Hematopoietic multipotent progenitor cell treated with erythropoietin and hydrocortisone succinate and interleukin-3 and kit ligand, for 15 days (in vitro differentiated cells): Measurements from ENCODE around the gene CYTIP.

ENCODE experiments used
- DNase-seq: peaks from one replicate; pipeline ENCODE4 v3.0.0-alpha.2; 2015; ENCODE audit warnings: low spot score

The CYTIP gene

DNA sequence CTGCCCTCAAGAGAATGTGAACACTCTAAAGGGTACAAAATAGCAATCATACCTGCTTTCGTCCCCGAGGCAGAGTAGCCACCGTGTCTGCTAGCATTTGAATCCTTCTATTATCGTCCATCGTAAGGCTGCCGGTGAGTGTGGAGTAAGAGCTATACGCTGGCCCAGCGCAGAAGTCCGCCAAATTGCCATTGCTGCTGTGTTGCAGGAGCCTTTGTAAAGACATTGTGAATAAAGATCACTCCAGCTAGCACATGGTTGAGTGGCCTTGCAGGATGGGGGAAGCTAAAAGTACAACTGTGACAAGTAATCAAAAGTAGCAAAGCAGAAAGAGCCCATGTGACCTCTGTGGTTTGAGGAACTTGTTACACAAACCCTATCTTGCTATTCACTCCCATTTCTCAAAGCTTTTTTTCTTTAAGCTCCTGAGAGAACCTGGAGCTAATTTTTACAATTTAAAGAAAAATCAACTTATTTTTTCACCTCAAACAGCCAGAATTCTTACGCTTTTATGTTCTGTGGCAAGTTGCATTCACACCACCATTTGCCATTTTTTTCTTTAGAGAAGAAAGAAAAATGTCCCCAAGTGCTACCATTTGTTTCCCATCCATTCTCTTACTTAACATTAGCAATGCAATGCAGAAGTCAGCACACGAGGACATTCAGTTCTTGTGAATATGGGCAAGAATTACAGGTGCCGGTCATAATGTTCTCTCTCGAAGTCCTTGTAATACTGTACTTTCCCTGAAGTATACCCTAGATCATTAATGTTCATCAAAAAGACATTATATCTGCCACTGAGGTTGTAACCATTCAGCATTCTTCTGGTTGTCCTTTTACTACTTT is at the start of gene CYTIP:
TSS of gene CYTIP (minus strand) at position 295 of the 846 bp plus-strand sequence. CDS start at position 226, 69 bp downstream.
- no peak for DNase-seq

DNA sequence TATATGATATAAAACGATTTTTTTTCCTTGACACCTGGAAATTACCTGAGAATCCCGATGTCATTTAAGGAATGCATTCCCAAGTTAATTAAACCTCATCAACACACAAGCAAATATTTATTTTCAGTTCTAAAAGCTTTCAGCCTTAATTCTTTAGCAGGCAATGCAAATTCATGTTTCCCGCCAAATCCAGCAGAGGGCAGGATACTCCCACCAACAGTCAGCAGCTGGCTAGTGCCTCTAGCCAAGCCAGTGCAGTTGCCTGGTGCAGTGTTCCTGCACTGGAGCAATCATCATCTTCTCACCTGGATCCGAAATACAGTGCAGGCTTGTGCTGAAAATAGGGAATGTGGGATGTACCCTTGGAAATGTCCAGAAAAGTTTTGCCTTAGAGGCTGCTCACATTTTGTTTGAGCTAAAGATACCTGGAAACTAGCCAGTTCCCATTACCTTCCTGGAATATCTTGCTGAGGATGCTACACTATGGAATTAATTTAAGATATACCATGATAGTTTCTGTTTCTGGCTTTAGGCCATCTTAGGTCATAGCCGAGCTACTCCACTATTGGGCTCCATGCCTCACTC is 48.4 kb upstream of the CYTIP start:
- peak; percentile 13 for DNase-seq

DNA sequence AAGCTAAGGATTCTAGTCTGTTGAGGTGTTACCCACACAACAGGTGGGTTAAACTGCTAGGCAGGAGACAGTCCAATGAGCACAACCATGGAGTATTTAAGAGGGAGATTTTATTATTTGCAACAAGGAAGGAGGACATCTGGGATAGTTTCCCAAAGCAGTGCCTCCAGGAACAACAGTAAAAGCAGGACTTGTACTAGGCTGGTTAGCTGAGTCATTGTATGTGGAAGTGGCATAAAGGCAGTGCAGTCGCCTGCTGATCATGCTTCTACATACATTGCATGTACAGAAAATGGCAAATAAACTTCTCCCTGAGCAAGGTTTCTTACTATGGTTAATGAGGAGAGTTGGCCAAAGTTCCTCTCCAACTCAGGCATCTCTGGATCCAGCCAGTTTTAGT is 46.1 kb upstream of the CYTIP start:
- no peak for DNase-seq

DNA sequence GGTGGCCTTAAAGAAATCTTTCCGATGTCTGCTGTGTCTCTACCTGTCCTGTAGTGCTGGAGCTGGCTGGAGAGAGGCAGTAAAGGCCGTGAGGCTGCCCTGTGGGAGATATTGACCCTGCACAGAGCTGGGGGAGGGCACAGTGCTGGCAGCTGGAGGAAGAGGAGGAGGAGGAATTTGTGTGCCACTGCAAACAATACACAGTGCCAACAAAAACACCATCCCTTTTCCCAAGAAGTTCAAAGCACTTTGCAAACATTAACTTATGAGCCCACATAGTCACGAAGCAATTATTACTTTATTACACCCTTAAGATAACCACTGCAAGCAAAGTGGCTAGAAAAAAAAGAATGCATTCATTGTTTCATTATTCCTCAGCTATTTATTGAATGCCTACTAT is 45.0 kb upstream of the CYTIP start:
- DNase-seq = no peak

DNA sequence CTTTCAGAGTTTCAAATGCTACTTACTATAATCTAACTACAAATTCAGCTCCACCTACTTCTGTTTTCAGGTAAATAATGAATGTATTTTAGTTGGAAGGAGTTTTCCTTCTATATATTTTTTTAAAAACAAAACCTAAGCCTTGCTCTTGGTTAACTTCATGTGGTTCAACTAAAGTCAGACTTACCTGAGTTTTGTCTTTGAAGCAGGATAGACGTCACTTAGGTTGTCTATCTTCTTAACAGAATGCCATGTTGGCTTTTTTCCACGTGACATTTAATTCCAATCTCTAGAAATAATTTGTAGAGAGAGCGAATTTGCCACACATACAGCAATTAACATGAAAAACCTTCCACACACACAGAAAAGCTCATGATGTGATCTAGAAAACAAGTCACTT is 43.9 kb upstream of the CYTIP start:
- no peak for DNase-seq

DNA sequence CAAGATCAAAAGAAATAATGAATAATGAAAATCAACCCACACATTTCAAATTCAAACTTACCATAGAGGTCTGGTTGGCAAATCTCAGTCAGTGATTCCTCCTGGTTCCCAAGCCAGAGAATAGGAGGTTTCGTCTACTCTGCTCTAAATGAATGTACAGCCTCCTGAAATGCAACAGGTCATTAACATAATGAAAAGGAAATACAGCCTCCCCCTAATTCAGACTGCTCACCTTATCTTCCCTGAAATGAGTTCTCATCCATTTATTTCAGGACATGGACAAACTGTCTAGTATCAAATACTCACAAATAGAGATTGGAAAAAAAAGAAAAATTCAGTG is 43.4 kb upstream of the CYTIP start:
- no peak for DNase-seq

DNA sequence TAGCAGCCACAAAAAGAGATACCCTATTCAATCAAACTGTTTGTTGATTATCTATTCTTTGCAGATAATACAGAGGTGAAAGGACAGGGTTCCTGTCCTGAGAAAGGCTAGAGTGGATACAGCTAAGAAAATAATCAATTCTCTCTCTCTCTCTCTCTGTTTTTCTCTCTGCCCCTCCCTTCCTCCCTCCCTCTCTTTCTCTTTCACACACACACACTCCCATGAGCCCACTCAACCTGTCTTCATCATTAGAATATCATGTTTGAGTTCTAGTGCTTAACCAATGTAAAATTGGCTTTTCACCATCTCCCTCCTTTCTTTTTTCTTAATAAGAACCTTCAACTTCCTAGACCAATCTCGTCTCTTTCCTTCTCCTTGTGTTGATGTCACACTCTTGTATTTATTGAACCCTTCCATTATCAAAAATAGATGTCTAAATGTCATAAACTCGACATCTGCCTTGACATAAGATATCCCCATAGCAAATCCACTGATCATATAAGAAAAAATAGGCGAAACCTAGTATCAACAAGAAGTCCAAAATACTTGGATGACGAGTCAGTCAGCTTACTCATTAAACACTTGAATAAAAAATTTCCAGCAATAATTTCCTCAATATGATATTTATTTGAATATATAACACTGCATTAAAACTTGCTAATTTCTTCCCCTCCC is 42.8 kb upstream of the CYTIP start:
- no peak for DNase-seq

DNA sequence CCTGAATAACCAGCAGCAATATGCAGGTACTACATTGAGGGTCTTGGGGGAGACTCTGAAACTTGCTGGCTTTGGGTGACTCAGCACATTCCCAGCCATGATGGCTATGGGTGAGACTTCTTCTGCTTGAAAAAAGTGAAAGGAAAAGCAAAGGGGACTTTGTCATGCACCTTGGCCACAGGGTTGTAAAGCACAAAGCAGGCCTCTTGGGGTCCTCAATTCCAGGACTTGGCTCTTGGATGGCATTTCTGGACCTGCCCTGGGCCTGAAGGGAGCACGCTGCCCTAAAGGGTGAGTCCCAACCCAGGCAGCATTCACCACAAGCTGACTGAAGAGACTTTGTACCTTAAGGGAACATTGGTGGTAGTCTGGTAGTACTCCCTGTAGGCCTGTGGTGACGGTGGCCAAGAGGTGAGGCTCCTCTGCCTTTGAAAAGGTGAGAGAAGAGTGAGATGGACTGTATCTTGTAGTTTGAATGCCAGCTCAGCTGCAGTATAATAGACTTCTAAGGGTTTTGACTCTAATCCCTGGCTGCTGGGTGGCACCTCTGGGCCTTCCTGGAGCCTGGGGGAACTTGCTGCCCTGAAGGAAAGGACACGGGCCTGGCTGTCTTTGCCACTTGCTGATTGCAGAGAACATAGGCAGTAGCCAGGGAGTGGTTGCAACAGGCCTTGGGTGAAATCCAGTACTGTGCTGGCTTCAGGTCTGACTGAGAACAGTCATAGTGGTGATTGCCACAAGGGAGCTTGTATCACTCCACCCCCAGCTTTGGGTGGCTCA is 36.5 kb upstream of the CYTIP start:
- DNase-seq = no peak

DNA sequence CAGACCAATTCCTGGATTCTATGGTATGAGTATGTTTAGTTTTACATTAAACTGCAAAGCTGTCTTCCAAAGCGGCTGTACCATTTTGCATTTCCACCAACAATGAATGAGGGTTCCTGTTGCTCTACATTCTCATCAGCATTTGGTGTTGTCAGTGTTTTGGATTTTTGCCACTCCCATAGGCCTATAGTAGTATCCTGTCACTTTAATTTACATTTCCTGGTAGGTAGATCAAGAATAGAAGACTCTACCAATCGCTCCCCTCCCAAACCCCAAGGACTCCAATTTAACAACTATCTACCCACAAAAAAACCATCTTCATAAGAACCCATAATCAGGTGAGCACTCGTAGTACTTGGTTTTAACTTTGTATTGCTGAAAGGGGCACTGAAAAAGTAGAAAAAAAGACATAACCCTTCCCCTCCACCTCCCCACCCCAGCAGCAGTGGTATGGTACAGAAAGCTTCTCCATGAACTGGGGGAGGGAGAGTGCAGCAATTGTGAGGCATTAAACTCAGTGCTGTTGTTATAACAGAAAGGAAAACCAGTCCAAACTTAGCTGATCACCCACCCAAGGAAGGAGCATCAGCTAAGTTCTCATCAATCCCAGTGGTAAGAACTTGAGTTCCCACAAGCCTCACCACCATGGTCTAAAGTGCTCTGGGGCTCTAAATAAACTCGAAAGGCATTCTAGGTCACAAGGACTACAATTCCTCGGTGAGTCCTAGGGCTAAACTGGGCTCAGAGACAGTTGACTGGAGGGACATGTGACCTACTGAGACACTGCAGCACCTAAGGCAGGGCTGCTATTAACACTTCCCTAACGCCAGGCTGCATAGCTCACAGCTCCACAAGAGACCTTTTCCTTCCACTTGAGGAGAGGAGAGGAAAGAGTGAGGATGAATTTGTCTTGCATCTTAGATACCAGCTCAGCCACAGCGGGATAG is 35.5 kb upstream of the CYTIP start:
- no peak for DNase-seq

DNA sequence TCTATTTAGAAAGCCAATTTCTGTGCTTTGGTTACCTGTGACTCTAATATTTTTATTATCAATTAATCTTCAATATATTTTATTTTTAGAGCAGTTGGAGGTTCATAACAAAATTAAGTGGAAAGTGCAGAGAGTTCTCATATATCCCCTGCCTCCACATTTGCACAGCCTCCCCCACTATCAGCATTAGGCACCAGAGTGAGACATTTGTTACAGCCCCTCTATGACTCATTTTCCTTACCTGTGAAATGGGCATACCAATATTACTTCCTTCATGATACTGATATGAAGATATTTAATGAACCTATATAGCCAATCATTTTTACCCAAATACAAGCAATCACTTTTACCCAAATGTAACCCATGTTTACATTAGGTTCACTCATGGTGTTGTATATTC is 34.0 kb upstream of the CYTIP start:
- no peak for DNase-seq

DNA sequence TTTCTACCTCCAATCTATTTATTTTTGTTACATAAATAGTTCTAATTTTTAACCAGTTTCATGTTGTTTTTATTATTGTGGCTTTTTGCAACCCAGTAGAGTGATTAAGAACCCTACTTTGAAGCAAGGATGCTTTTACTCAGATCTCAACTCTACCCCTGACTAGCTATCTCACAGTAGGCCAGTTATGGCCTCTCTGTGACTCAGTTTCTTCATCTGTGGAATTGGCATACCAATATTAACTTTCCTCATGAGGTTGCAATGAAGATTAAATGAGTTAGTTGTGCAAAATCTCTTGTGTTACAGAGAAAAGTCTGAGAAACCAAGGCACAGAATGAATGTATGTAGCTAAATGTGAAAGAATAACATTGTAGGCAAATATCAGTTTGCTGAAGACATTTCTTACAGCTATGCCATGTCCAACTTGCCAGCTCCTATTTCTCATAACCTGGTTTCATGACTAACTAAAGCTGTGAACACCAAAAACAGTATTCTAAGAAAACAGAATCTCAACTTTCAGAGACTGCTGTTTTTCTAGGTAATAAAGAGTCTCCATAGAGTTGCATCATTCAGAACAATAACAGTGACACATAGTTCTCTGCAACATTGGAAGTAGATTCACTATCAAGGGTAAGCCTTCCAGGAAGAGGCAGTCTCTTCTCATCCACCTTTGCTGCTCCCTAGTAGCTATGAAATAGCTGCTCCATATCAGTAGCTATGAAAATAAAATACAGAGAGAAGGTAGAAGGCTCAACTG is 33.2 kb upstream of the CYTIP start:
- DNase-seq = no peak

DNA sequence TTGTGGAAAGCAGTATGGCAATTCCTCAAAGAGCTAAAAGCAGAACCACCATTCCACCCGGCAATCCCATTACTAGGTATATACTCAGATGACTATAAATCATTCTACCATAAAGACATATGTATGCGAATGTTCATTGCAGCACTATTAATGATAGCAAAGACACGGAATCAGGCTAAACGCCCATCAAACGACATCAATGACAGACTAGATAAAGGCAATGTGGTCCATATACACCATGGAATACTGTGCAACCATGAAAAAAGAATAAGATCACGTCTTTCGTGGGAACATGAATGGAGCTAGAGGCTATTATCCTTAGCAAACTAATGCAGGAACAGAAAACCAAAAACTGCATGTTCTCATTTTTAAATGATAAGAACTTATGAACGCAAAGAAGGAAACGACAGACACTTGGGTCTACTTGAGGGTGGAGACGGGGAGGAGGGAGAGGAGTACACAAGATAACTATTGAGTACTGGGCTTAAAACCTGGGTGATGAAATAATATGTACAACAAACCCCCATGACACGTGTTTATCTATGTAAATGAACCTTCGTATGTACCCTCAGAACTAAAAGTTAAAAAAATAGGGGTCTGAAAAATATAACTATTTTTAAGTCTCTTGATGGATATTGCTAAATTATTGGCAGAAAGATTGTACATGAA is 32.0 kb upstream of the CYTIP start:
- no peak for DNase-seq

DNA sequence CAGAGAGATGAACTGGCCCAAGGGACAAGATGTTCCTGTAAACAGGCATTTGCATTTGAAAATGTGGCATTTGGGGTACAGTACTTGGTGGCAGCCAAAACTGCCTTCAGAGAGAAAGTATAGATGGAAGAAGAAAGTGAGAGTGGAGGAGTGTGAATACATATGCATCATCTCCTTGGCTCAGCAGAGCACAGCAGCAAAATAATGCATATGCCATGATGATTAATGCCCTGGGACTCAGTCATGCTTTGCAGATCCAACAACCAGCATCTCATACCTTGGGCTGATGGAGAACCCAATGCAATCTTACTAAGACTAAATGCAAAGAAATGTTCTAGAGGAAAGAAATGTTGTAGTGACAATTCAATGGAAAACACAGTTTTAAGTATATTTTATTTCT is 29.7 kb upstream of the CYTIP start:
- no peak for DNase-seq

DNA sequence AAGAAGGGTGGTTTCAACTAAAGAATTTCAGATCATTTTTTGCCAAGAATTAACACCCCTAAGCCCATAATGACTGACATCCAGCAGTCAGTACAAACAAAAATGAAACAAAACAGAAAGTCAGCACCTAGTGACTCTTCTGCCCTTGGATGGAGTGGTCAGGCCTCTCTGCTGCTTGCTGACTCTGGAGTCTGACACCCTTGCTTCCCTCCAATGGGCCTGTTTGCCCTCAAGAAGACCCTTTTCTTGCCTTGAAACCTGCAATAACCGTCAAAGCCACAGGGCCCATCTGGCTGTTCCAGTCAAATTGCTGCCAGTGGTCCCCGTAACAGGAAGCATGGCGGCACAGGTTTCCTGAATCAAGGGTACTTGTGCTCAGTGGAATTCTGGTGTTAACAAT is 27.2 kb upstream of the CYTIP start:
- no peak for DNase-seq

DNA sequence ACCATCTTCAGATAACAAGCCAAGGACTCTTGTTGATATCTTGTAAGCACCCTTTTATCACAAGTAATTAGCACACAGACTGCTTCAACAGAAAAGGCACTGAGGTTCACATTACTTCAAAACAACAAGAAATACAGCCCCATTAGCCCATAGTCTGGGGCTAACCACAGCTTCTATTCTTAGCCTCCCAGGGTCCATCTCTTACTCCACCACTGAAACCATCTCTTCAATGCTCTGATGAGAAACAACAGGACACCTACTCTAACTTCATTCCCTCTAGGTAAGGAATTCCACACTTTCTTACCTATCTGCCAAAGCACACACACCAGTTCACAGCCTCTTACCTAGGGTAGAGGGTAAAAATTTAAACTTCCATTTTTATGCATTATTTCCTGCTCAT is 26.4 kb upstream of the CYTIP start:
- no peak for DNase-seq

DNA sequence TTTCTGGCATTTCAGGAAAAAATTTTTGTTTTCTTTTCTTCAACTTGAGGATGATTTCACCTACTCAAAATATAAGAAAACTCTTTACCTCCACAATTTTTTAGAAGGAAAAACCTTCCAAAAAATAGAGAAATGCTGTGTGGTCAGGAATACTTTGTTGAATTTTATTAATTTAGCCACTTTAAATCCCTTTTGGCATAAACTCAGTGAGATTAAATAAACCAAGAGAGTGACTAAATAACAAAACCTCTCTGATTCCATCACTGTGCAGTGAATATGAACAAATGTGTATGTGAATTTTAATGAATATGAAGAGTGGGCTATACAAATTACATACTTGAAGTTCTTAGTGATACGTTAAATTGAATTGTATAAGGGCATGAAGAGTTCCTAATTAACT is 25.8 kb upstream of the CYTIP start:
- DNase-seq = no peak

DNA sequence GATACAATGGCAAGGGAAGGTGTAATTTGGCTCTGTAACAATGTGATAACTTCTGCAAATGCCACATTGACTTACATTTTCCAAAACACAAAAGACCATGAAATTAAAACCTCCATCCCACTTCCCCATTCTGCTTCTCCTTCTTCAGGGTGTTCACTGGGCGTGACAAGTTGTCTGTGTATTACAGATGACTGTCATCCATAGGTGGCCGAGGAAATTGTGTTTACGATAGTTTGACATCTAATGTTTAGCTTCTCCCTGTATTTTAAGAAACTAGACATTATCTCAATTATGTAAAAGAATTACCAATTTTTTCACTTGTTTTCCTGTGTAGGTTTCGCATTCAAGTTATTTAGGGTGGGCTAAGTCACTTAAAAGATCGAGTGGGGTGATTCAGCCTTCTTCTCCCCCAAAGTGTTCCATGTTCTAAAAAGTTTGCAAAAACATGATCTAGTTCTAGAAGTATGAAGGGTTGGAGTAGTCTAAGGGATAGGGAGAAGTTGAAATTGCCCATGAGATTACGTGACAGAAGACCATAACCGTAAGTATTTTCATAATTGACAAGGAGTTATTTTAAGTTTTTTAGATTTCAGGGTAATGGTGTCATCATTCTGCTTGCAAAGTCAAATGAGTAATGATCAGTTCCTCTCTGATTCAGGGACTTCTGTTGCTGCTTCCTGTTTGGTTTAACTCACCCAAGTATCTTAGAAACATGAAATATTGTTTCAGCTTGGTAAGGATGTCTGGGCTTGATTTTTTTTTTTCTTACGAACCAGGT is 25.2 kb upstream of the CYTIP start:
- DNase-seq = no peak

DNA sequence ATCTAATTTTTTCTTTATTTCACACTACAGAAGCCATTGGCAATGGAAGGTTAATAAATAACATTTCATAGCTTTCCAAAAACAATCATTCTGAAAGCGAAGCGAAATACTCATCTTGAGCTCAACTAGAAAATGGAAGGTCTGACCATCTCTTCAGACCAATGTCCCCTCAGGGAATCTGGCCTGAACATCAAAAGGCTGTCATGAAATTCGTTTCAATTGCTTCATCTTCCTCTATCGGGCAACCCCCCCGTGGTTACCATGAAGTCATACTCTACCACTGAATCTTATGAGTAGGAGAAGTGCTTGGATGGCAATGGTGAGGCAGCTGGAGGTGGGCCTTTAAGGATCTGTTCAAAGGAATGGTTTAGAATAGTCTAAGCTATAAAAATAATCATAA is 22.9 kb upstream of the CYTIP start:
- no peak for DNase-seq

DNA sequence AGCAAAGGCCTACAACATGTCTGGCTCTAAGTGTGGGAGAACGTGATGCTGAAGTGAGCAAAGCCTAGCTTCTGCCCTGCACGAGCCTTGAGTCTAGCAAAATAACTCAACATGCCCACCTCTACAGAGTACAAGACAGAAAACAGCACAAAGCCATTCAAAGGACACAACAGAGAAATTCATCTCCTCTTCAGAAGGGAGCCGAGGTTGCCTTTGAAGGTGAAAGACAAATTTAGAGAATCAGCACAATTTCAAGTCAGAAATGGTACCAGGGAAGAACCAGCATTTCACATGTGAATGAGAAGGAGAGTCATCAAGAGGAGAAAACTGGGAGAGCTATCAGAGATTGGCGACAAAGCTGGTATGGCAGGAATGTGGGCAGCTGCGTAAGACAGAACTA is 21.7 kb upstream of the CYTIP start:
- DNase-seq = no peak
